GM12873 (cell line): ENCODE measurements around the gene ADAMTSL3.

Experiments
- TF ChIP-seq, protein P1 (sequence below): IDR thresholded peaks from 2 replicates; pipeline ENCODE4 v1.5.1; 2012; ENCODE audit warnings: low read depth, mild to moderate bottlenecking, moderate library complexity, low read length, control low read depth; ENCODE audit not compliant: insufficient read depth; ENCODE audit errors: missing control alignments

Gene ADAMTSL3

DNA sequence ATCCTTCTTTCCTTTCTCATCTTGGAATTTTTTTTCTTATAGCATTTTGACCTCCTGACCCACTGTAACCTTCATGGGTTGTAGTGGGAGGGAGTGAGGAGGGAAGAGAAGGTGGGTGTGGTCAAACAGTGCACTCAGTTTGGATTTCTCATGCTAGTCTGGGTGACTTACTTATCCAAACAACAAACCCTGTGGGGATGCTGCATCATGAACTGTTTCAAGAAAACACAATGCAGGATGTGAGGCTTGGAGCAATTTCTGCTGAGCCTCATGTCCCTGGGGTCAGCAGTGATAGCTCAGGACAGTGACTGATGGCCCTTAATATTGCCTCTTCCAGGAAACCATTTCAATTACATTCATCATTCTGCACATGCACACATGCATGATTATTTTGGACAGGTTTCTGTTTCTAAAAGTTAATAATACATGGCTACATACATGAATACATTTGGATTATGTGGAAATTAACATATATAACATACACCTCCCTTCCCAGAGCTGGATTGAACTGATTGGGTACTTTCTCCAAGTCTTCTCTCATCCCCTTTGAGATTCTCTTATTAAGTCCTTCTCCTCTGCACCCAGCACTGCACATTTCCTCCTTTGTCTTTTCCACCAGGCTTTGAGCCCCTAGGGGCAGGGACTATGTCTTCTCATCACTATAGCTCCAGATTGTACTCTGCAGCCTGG, 61.2 kb downstream of the ADAMTSL3 start:
- TF ChIP-seq, protein P1, sequence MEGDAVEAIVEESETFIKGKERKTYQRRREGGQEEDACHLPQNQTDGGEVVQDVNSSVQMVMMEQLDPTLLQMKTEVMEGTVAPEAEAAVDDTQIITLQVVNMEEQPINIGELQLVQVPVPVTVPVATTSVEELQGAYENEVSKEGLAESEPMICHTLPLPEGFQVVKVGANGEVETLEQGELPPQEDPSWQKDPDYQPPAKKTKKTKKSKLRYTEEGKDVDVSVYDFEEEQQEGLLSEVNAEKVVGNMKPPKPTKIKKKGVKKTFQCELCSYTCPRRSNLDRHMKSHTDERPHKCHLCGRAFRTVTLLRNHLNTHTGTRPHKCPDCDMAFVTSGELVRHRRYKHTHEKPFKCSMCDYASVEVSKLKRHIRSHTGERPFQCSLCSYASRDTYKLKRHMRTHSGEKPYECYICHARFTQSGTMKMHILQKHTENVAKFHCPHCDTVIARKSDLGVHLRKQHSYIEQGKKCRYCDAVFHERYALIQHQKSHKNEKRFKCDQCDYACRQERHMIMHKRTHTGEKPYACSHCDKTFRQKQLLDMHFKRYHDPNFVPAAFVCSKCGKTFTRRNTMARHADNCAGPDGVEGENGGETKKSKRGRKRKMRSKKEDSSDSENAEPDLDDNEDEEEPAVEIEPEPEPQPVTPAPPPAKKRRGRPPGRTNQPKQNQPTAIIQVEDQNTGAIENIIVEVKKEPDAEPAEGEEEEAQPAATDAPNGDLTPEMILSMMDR = no peak

DNA sequence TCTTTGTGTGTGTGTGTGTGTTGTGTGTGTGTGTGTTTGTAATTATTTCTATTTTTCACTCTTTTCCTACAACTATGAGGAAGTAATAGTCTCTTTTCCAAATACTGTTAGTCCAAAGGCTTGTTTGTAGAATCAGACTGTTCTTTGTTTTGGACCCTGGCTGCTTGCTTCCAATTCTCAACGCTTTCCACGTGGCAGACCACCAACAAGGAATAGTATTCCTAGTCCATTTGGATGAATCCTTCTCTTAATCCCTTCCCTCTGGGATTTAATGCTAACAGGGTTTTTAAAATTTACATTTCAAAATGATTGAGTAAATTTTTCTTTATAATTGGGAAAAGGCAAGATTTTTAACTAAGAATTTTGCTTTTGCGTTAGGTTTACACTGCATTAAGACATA, 62.7 kb downstream of the ADAMTSL3 start:
- TF ChIP-seq, protein P1 = no peak

DNA sequence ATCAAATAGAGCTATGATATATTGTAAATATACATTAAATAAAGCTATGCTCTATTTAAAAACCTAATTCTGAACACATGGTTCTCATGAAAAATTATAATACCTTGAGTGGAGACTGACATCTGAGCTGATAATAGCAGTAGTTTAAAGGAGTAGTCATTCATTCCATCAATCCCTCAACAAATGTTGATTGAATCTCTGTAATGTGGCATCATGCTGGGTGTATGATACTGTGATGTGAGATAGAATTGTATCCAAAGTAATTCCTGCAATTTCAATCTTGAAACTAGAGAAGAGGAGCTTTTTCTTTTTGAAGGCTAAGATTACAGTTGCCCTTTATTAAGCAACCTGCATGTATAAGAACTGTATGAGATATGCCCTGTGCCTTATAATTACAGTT, 63.1 kb downstream of the ADAMTSL3 start:
- TF ChIP-seq, protein P1 = no peak

DNA sequence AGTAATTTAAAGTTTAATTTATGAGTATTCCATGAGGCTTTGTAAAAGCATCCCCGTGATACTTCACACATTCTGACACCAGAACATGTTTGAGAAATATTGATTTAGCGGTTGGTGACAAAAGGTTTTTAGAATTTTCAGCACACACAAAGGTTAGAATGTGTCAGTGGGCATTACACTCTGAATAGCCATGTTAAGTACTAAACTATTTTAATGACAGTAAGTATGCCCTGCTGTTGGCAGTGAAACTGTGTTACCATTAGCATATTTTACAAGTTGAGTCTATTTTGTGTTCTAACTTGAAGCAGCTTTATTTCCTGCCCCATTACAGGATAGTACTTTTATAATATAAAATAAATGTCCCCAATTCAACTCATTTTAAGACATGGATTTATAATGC, 66.5 kb downstream of the ADAMTSL3 start:
- TF ChIP-seq, protein P1 = no peak

DNA sequence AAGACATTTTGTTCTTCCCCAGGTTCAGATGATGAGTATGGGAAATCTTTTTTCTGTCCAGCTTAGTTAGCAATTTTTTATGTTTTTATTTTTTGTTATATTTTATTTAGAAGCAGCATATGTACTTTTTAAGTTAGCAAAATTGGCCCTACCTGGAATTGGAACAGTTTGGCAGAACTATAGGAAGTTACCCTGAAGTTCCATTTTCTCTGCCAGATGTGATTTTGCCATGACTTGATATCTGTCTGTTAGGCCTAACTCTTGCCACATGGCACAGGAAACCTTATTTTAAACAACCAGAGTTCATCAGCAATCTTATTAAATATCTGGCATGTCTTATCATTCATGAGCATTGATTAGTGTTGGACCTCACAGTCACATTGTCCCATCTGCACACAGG, 67.1 kb downstream of the ADAMTSL3 start:
- TF ChIP-seq, protein P1 = no peak

DNA sequence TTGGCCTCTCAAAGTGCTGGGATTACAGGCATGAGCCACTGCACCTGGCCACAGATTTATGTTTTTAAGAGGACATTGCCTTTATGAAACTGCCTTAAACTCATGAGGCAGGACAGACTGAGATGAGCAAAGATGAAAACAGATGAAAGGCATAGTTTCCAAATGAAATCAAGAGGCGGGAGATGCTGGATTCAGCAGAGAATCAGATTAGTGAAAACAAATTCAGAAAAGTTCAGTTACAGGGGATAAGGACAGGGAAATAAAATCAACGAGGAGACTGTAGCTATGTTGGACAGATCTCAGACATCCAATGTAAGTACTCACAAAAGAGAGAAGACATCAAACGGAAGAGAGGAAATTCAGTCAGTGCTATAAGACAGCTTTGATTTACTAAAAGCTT, 68.1 kb downstream of the ADAMTSL3 start:
- TF ChIP-seq, protein P1 = no peak

DNA sequence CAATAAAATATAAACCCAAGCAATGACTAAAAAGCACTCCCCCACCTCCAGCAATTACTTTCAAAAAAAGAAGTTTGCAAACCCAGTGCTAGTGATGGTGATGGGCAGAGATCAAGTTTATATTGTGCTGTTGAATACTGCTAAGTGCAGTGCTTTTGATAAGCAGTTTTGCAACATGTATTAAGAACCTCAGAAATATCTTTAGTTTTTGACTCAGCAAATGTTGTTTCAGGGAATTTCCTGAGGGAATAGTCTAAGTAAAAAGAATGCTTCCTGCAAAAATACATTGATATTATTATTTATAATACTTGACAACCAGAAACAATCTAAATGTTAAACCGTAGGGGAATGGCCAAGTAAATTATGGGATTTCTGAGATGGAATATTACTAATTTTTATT, 69.3 kb downstream of the ADAMTSL3 start:
- TF ChIP-seq, protein P1 = no peak
